ENCODE measurements around the gene VPS18. TPM values are rescaled to one million over a fixed set of nuclear protein-coding genes. Genes with fewer than 3 reads are reported as not detected.

The VPS18 gene
- total and polyA plus RNA-seq, 7 donors = 8.1 to 20.5 (median 15.2) TPM

DNA sequence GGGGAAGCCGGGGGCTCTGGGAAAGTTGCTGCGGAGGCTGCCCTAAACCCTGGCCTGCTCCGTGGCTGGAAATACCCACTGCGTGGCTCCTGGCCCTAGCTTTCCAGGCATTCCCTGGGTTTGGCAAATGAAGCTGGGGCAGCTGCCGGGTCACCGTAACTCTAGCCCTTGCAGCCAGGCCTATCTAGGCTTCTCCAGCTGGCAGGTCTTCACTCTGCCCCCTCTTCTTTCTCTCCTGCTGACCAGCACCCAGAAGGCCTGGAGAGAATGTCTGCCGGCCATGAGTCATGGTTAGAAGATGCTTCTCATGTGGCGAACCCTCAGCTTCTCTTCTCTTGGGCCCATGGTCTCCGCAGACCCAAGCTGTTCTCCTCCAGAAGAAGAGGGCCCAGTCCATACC lies 29.3 kb downstream of the VPS18 start:
- peaks cover 0 to 32% (median 7%) of the 10 kb centered on the region in 3 donors for H3K27me3 ChIP-seq (ENCODE audit: insufficient read depth in 3 of 3, low read length in 2 of 3)
- TF ChIP-seq, protein P1, sequence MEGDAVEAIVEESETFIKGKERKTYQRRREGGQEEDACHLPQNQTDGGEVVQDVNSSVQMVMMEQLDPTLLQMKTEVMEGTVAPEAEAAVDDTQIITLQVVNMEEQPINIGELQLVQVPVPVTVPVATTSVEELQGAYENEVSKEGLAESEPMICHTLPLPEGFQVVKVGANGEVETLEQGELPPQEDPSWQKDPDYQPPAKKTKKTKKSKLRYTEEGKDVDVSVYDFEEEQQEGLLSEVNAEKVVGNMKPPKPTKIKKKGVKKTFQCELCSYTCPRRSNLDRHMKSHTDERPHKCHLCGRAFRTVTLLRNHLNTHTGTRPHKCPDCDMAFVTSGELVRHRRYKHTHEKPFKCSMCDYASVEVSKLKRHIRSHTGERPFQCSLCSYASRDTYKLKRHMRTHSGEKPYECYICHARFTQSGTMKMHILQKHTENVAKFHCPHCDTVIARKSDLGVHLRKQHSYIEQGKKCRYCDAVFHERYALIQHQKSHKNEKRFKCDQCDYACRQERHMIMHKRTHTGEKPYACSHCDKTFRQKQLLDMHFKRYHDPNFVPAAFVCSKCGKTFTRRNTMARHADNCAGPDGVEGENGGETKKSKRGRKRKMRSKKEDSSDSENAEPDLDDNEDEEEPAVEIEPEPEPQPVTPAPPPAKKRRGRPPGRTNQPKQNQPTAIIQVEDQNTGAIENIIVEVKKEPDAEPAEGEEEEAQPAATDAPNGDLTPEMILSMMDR (IDR thresholded peaks at IDR 0.05) = no peak

DNA sequence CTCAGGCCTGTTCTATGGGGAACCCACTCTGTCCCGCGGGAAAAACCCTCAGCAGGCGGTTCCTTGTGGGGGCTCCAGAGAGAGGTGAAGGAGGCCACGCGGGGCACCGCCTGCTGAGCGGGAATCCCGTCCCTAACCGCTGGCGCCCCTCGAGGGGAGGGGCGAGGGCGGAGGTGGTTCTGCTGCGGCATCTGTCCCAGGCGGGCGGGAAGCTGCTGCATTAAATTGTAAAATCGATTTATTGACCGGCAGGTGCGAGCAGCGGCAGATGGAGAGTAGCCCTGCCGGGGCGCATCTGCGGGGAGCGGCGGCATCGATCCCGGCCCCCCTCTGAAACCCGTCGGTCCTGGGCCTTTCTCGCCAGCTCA lies 31.2 kb downstream of the VPS18 start:
- WGBS, 3 donors = 38 to 49% (median 45%) methylated on average over 24 to 30 of the region's 30 CpGs
- TF ChIP-seq, protein P1 (IDR thresholded peaks at IDR 0.05) = no peak
- intact Hi-C loops (cut with DNase I) = no loop called here
- ATAC-seq = no peak
- Histone ChIP-seq H3K27ac (no peak overlapping the region), H3K4me3 (no peak overlapping the region), H3K4me1 (peaks cover 48% of the 10 kb centered on the region), H3K9me3 (no peaks in the 10 kb centered on the region), H3K36me3 (ENCODE audit: insufficient read depth in 1 of 2, low read depth in 1 of 2) (no peaks in the 10 kb centered on the region), H3K27me3 (ENCODE audit: insufficient read depth in 3 of 3, low read length in 2 of 3) (peaks cover 0 to 52% (median 18%) of the 10 kb centered on the region in 3 donors)
- no peak for DNase-seq

More for the DNA sequence above, 29.3 kb downstream of the VPS18 start:
- DNase-seq = peak in 1 of 2 donors; percentile 77
- no peak overlapping the region for H3K4me3 ChIP-seq
- H3K36me3 ChIP-seq (ENCODE audit: insufficient read depth in 1 of 2, low read depth in 1 of 2) = no peaks in the 10 kb centered on the region
- peaks cover 30% of the 10 kb centered on the region for H3K4me1 ChIP-seq
- 19 to 34% (median 28%) methylated on average over 9 of the region's 9 CpGs for WGBS, 3 donors
- peak; percentile 78 to 95 (median 87) for ATAC-seq
- peak overlapping the region; percentile 30 for H3K27ac ChIP-seq
- intact Hi-C loops (cut with DNase I) = no loop called here
- H3K9me3 ChIP-seq = no peaks in the 10 kb centered on the region

DNA sequence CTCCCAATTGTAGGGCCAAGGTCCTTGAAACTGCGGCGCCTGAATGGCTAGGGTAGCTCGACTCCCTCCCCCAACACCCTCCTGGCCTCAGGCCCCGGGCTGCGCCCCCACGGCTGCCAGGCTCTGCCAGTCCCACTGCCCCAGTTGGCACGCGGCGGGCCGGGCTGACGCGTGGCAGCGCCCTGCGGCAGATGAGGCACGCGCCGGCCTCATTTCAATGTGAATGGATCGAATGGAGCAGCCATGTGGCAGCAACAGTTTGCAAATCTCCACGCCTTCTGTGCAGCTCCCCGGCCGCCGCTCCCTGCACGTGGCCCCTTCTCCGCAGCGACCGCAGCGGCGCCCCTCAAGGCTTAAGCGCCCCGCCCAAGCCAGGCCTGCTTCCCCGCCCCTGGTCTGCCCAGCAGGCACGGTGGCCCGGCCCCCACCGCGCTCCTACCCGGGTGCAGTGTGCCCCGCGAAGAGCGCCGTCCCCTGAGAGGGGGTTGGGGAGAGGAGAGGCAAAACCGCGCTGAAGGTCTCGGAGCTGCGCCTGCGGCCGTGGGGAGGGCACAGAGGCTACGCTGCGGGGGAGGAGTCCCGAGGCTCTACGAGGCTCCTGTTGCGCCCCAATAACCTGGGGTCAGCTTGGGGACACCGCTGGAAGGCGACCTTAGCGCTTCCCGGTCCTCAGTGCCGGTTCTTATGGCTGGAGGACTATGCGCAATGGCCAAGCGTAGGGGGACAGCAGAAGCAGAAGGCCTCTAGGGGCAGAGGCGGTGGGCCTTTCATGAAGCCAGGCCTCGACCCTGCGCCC lies 31.8 kb downstream of the VPS18 start:
- intact Hi-C loops (cut with DNase I) = no loop called here
- Histone ChIP-seq H3K9me3 (no peaks in the 10 kb centered on the region), H3K27ac (no peak overlapping the region), H3K27me3 (ENCODE audit: insufficient read depth in 3 of 3, low read length in 2 of 3) (peaks cover 0 to 57% (median 18%) of the 10 kb centered on the region in 3 donors), H3K4me1 (peaks cover 54% of the 10 kb centered on the region), H3K36me3 (ENCODE audit: insufficient read depth in 1 of 2, low read depth in 1 of 2) (no peaks in the 10 kb centered on the region), H3K4me3 (peak overlapping the region; percentile 46)
- TF ChIP-seq, protein P1 (IDR thresholded peaks at IDR 0.05) = no peak
- ATAC-seq (peak in 1 of 4 donors; percentile 1), DNase-seq (no peak)
- 15 to 26% (median 23%) methylated on average over 53 to 61 of the region's 61 CpGs for WGBS, 3 donors

DNA sequence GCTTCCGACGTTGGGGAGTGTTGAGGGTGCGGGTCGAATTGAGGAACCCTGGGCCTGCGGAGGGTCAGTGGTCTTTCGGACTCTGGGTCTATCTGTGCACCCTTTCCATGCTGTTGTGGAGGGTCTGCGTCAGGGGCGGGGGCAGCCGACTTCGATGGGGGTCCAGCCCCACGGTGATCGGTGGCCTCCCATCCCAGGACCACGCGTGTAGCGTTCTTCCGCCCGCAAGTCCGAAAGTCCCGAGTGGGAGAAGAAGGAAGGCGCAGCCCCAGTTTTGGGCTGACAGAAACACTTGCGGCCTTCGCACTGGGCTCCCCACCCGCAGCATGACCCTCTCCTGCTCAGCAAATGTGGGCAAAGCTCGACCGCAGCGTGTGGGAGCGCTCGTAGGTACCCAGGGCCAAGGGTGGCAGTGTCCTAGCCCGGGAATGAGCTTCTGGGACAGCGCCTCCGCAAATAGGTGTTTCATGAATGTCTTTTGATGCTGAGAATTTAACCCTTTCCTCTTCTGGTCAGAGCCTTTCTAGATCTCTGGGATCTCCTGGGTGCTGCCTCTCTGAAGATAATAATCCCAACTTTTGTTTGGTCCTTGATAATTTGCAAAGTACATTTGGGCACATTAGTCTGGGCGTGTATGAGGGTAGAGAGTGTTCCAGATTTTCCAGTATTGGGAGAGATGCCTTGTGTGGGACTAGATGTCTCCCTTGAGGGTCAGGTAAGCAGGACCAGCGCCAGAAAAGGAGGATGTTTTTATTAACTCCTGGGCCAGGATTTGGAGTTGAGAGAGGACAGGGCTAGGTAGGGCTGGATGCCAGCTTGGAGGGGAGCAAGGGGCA lies 32.6 kb downstream of the VPS18 start:
- TF ChIP-seq, protein P1 (IDR thresholded peaks at IDR 0.05) = no peak
- Histone ChIP-seq H3K27ac (no peak overlapping the region), H3K9me3 (no peaks in the 10 kb centered on the region), H3K36me3 (ENCODE audit: insufficient read depth in 1 of 2, low read depth in 1 of 2) (no peaks in the 10 kb centered on the region), H3K4me3 (no peak overlapping the region), H3K4me1 (peaks cover 55% of the 10 kb centered on the region), H3K27me3 (ENCODE audit: insufficient read depth in 3 of 3, low read length in 2 of 3) (peaks cover 0 to 66% (median 20%) of the 10 kb centered on the region in 3 donors)
- ATAC-seq (no peak), DNase-seq (no peak)
- intact Hi-C loops (cut with DNase I) = no loop called here
- WGBS, 3 donors = 59 to 67% (median 61%) methylated on average over 31 to 33 of the region's 33 CpGs

Data from psoas muscle (tissue), 8 donors.